GM19467 (cell line): Measurements from ENCODE around the gene P2RX1.

Experiments used
- ATAC-seq: cut with Tn5 transposase; IDR thresholded peaks from one replicate; pipeline ENCODE4 v1.9.1; 2021; ENCODE audit warnings: mild to moderate bottlenecking, moderate library complexity; ENCODE audit not compliant: unreplicated experiment

P2RX1 gene

DNA sequence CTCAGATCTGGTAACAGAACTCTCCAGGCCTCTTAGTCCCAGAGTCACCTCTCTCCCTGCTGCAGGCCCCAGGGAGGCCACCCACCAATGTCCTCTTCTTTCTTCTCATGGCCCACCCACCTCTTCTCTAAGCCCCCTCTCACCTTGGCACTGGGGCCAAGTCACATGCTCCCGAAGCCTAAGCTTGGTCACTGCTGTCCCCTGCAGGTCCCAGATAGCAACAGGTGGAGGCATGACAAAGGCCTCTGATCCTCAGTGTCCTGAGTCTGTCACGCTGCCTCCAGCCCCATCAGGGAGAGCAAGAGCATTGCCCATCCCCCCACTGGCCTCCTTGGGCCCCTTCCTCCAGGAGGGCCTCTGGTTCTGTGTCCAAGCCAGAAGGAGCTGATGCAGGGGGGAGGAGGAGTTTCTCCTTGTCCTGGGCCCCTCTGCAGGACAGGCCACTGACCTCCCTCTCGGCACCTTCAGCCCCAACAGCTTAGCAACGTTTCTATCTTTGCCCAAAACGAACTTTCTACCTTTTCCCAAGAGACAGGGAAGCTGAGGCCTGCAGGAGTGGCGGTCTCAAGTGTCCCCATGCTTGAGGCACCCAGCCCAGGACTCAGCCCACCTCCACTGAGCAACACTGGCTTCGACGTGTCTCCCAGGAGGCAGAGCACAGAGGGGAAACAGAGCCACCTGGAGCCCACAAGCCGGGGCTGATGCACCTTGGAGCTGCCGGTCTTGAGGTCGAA is 8.6 kb downstream of the P2RX1 start:
- ATAC-seq, result no peak

DNA sequence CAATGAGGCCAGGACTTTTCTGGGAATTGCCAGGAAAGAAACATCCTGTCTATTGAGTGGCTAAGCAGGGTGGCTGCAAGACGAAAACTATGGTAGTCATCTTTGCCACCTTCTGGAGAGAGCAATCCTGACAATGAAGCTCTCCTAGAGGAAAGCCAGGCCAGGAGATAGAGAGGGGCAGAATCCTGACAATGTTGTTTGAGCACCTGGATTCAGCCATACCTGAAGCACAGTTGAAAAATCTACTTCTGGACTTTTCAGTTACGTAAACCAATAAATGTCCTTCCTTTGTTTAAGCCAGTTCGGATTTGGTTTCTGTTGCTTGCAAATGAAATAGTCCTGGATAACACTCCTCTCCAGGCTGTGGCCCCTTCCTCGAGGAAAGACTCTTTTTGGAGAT is 9.4 kb downstream of the P2RX1 start:
- ATAC-seq, result no peak

DNA sequence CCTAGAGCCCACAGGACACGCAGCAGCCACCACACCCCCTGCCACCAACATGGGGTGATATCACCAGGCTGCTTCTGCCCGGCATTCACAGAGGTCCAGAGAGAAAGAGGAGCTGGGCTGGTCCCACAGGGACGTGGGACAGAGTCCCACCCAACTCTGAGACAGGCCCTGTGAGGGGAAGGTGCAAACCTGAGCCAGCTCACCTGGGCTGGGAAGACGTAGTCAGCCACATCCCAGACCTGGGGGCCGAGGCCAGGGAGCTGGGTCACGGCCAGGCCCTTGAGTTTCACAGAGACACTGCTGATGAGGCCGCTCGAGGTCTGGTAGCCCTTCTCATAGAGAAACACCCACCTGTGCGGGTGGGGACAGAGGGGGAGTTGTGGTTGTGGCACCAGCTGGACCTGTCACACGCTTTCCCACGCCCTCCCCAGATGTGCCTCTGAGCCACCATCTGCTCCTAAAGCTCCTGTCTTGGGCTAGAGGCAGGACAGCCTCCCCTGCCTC is 11.2 kb downstream of the P2RX1 start:
- ATAC-seq, result no peak

DNA sequence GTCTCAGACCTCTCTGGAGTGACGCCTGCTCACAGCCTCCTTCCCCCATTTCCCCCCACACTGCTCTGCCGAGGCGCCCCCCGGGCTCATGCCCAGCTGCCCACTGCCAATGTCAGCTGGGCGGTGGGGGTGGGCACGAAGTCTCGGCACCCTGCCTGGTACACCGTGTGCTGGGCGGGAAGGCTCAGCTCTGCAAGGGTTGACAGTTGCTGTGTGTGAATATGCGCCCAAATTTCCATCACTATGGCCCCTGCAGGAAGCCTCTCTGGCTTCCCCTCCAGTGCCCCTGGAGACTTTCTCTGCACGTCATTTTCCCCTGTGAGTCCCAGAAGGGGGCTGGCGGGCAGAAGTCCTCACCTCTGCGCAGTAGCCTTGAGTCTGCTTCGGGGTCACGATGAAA is 11.8 kb downstream of the P2RX1 start:
- ATAC-seq, result no peak

DNA sequence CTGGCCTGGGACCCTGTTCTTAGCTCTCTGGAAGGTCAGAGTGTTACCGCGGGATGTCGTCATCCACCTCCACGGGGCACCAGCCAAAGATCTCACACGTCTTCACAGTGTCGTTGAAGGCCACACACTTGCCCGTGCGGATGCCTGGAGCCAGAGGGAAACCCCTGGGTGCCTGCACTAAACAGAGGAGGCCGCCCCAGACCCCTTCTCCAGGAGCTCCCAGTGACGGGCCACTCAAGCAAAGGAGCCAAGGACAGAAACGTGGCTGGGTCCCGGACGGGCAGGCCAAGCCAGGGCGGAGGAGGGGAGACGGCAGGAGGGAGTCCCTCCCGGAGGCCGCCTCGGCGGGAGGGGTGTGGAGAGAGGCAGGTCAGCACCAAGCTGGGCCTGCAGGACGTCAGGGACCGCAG is 12.4 kb downstream of the P2RX1 start:
- no peak for ATAC-seq

DNA sequence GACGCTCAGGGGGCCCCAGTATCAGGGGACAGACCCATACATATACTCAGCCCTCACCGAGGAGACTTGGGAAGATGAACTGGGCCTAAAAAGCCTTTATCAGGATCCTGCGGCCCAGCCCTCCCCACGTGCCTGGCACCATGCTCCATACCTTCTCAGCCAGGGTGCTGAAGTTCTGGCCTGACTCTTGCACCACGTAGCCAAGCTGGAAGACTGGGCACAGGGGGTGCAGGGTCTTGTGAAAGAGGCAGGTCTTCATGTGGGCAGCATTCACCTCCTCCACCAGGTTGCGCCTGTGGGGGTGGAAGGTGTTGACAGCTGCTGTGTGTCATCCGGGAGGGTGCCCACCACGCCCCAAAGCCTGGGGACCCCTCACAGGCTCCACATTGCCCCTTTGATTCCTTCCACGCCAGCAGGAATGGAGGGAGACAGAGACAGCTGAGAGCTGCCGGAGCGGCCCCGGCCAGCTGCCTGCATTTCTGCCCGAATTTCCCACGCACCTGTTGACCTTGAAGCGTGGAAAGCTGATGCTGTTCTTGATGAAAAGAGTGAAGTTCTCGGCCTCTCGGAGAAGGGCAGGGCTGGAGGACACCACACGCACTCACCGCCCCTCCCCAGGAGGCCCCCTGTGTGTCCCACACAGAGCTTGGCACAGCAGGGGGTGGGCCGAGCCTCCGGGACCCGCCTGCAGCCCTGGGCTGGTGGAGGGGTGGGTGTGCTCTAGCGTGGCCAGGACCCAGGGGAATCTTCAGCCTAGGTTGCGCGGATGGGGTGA is 13.0 kb downstream of the P2RX1 start:
- no peak for ATAC-seq

DNA sequence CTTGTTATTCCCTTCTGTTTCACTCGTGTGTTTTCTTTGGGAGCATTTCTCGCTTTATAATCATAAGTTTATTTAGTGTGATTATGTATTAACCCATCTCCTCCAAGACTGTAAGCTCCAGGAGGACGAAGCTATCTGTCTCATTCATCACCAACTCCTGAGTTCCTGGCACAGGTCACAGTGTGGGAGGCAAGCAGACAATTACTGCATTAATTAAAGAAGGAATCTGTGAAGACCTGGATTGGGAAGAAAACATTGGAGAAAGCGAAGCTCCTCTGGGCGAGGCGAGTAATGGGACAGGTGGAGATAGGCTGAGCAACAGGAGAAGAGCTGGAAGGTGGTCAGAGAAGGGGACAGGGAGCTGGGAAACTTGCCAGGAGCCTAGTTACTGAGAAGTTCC is 15.6 kb downstream of the P2RX1 start:
- ATAC-seq, result no peak

DNA sequence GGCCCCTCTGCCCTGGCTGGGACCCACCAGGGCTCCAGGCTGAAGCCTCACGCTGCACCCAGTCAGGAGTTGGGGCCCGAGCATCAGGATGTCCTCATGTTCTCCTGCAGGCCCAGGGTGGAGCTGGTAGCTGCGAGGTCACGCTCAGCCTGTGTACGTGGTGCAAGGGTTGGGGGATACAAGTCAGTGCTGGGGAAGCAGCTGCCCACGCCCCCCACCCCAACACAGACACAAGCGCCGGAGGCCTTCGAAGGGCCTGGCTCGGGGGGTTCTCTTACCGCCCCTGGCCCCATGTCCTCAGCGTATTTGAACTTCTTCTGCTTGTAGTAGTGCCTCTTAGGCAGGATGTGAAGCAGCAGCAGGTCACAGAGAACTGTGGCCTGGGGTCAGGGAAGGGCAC is 18.5 kb downstream of the P2RX1 start:
- no peak for ATAC-seq

DNA sequence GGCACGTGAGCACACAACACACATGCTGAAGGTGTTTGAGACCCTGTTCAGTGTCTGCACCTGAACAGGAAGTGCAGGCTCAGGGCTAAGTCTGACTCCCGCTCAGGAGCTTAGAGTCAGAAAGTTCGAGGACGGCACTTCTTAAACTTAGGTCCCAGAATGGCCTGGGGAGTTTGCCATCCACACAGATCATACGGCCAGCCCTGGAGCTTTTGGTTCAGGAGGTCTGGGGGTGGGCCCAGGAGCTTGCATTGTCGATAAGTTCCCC is 19.4 kb downstream of the P2RX1 start:
- no peak for ATAC-seq

DNA sequence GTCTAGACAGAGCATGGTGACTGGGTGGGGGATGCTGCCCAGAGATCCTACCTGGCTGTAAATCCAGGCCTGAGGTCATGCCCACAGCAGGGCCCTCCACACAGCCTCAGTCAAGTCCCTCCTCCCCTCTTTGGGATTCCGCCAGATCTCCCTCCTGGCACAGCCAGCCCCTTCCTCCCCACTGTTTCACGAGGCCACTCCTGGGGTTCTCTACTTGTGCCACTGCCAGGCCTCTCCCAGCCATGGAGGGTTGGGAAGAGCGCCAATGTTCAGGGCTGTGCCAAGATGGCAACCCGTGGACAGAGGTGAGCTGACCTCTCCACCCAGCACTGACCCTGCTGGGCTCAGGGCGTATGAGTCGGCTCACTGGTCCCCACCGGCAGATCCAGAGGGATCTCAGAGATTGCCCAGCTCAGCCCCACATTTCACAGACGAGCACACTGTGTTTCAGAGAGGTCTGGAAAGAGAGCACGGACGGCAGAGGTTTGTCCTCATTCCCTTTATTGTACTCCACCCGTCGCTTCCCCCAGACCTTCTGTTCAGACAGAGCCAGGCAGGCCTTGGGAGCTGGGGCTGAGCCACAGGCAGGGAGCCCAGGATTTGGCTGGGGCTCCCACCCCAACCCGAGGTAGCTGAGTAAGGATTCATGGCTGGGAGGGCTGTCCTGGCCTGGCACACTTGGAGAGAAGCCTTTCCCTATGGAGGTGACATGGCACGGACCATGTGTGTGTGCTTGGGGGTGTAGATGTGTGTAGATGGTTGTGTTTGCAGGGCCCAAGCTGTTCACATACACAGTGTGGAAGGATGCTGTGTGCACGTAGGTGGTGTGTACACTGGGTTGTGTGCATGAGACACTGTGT is 19.9 kb downstream of the P2RX1 start:
- ATAC-seq, result no peak

DNA sequence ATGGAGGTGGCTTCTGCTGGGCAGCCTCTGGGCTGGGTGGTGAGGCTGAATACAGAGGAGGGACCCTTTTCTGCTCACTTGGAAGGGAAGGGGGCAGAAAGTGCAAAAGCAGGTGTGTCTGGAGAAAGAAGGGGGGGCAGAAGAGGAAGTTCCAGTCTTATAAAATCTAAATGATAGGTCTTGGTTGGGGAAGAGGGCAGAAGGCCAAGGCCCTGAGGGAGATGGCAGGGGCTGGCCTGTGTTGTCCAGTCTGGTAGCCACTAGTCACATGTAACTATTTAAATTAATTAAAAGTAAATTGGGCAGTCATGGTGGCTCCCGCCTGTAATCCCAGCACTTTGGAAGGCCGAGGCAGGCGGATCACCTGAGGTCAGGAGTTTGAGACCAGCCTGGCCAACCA is 20.9 kb downstream of the P2RX1 start:
- ATAC-seq, result no peak

DNA sequence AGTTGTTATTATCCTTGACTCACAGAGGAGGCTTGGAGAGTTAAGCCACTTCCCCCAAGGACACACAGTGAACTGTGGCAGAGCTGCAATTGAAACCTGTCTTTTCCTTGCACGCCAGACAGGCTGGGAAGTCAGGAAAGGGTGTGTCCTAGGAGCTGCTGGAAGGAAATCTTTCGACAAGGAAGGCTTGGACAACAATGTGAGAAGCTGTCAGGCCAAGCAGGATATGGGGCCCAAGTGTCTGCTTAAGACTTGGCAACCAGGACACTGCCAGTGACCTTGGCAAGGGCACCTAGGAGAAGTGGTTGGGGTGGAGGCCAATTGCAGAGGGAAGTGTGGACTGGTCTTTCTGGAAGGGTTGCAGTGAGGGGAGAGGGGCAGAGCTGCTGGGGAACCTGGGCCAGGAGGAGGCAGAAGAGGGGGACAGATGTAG is 21.3 kb downstream of the P2RX1 start:
- ATAC-seq, result no peak

DNA sequence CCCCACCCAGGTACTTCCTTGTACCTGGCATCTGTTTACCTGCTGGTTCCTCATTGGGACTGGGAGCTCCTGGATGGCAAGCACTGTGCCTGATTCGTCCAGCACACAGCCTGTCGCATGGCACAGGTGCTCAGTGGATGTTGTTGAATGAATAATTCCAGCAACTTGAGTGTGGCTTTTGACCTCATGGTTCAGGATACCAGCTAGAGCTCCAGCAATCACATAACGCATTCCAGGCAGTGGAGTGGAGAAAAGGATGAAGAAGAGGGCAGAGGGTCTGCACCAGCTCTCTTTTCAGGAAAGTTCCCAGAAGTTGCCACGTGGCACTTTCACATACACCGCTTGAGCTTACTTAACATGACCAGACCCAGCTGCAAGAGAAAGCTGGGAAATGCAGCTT is 22.1 kb downstream of the P2RX1 start:
- no peak for ATAC-seq

DNA sequence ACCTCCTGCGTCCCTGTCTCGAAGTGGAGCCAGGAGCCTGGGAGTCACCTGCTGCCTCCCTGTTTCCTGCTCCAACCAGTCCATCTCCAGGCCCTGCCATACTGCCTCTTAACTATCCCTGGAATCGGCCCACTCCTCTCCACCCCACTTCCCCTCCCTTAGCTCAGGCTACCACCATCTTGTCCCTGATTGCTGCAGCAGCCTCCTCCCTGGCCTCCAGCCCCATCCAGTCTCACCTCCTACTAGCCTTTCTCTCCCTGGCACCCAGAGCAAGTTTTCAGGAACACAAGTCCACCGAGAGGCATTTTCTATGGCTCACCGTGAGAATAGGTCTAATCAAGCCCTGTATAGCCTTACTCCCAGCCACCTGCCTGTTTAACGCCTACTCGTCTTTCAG is 22.5 kb downstream of the P2RX1 start:
- ATAC-seq, result no peak

DNA sequence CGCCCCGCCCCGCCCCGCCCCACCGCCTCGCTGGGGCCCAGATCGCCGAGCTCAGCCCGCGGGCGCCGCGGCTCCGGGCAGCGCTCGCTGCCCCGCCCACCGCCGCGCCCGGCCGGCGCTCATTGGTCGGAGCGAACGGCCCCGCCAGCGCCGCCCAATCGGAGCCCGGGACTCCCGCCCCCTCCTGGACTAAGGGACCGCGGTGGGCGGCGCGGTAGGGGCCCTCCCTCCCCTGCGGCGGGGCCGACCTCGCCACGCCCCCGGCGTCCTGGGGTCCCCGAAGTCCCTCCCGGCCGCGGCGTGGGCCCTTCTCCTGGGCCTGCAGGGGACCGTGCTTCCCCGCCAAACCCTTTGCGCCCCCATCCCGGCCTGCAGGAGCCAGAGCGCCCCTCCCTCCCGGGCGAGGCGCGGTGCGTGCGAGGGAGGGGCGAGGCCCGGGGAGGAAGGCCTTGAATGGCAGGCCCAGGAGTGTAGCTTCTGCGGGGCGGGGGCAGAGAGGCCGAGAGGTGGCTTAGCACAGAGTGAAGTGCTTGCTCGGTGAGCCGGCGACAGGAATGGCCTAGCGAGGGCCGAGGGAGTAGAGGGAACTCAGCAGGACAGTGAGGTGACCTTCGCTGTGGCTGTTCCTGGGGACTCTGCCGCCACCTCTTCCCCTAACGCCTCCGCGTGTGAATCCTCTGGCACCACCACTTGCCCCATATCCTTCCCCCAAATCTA is 23.1 kb downstream of the P2RX1 start, which contains the start of gene CAMKK1:
Gene CAMKK1 (minus strand): TSS at position 51 of the 717 bp plus-strand sequence. CDS start 7,366 bp downstream, outside the sequence.
- peak; percentile 86 for ATAC-seq

DNA sequence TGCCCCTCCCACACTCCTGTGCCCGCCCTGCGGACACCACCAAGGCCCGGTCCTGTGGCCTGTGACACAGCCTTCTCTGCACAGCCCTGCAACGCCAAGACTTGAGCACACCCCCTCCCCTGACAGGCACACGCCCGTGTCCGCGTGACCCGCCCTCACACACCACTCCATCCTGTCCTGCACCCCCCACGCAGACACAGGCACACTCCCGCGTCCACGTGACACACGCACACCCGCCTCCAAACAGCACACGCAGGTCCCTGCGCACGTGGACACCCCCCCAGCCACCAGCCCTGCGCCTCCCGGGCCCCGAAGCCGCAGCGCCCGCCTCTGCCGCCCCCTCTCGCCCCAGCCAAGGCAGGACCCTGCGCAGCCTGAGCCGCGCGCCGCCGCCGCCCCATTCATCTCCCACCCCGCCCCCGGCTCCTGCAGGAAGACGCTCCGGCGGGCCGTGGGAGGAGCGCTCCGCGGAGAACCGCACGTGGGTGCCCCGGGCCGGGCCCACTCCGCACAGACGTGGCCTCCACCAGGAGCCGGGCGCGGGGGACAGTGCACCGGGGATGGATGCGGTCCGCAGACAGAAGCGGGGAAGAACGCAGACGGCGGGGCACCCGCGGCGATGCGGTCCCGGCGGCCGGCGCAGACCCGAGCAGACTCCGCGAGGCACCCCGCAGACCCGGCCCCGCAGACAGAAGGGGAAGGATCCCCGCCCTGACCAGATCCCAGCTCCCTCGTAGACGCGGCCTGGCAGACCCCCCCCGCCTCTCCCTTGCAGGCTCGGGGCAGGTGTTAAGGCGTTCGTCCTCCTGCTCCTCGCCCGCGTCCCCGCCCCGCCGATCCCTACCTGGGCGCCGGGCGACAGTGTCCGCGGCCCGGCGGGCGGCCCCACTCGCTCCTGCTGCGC is 23.9 kb downstream of the P2RX1 start:
- peak; percentile 7 for ATAC-seq

DNA sequence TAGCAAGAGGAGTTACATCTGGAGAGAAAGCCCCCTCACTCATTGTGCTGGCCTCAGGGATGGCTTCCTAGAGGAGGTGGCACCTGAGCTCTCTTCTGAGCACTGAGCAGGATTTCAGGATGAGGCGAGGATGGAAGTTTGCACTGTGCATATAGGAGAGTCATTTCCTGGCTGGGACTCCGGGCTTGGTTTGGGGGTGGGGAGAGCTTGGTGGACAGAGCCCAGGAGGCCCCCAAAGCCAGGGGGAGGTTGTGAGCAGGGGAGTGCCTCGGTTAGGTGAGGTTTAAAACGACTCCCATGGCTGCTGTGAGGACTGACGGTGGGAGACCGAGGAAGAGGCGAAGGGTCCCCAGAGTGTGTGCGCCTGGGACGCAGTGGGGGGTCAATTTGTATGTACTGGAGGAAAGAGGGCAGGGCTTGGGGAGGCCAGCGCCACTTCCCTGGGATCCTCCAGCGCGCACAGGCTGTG is 24.6 kb downstream of the P2RX1 start:
- ATAC-seq, result no peak

DNA sequence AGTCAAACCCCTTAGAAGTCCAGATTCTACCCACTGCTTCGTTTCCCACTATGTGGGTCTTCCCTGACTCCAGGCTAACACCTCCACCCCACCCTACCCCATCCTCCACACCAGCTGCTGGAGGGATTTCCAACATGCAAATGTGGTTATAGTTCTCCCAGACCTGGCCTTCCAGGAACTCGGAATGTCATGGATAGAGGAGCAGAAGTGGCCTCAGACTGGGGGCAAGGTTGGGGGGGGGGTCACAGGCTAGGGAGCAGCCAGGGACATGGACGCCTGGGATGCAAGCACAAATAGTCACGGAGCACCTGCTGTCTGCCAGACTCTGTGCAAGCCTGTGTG is 25.4 kb downstream of the P2RX1 start:
- ATAC-seq, result no peak

DNA sequence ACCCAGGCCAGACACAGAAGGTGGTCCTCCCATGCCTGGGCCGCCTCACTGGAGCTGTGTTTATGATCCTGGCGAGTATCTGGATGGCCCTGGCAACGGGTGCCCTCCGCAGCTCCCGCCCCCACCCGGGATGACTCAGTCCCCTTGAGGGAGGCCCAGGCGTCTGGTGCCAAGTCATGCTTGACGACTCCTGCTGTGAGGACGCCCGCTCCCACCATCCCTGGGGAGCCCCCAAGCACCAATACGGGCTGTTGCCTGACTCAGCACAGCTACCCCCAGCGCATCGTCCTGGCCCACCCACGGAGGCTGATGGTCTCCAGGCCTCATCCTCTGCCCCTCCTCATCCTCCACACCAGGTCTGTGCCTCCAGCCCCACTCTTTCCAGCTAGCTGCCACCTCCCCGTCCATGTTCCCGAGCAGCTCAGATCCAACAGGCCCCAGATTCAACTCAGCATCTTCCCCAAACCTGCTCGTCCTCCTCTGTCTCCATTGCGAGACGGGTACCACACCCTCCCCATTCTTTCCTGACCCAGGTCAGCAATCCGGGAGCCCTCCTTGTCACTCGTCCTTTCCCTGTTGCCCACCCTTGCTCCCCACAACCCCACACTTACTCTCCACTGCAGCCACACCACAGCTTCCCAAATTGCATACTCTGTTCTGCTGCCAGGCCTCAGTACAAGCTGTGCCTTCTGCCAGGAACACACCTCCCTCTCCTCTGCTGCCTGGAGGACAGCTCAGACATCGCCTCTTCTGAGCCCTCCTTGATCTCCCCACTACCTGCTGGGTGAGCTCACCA is 26.0 kb downstream of the P2RX1 start:
- no peak for ATAC-seq
